G401.6 (cell line): ENCODE measurements around the gene JPH2.
"Not testable (repeated sequence)": the region's sequence is repeated elsewhere in the genome, so short reads cannot be mapped to it uniquely, and the experiment has no call there.

Experiments used
- FAIRE-seq: peaks from 2 replicates; lab custom pipeline; 2012; peaks lifted over from hg19 to GRCh38; lab: Jason Lieb, UNC

The JPH2 gene

GRCh38 chr20:44211177-44212039 lies 24.4 kb upstream of the JPH2 start:
- no peak for FAIRE-seq

GRCh38 chr20:44210406-44211176 lies 23.6 kb upstream of the JPH2 start, which contains the start of gene OSER1:
TSS of gene OSER1 (minus strand) at chr20:44210771. CDS start at chr20:44206957, 3,814 bp downstream.
- FAIRE-seq = peak; percentile 93

- FAIRE-seq = no peak
These were observed 22.9 kb upstream of the JPH2 start for GRCh38 chr20:44209686-44210405.

GRCh38 chr20:44208770-44209169 lies 21.8 kb upstream of the JPH2 start:
- no peak for FAIRE-seq

- no peak for FAIRE-seq
These were observed 21.2 kb upstream of the JPH2 start for GRCh38 chr20:44208165-44208564.

GRCh38 chr20:44207126-44207723 lies 20.2 kb upstream of the JPH2 start:
- FAIRE-seq = no peak

- FAIRE-seq = no peak
These were observed 19.1 kb upstream of the JPH2 start for GRCh38 chr20:44206132-44206531.

- no peak for FAIRE-seq
These were observed 17.8 kb upstream of the JPH2 start for GRCh38 chr20:44204832-44205215.

GRCh38 chr20:44204156-44204831 lies 17.3 kb upstream of the JPH2 start:
- FAIRE-seq = no peak

GRCh38 chr20:44203161-44203560 lies 16.2 kb upstream of the JPH2 start:
- no peak for FAIRE-seq

GRCh38 chr20:44200983-44201382 lies 14.0 kb upstream of the JPH2 start:
- FAIRE-seq = no peak

- no peak for FAIRE-seq
These were observed 13.4 kb upstream of the JPH2 start for GRCh38 chr20:44200371-44200770.

- no peak for FAIRE-seq
These were observed 12.9 kb upstream of the JPH2 start for GRCh38 chr20:44199877-44200276.

GRCh38 chr20:44198872-44199271 lies 11.9 kb upstream of the JPH2 start:
- no peak for FAIRE-seq

GRCh38 chr20:44196271-44196670 lies 9.3 kb upstream of the JPH2 start:
- FAIRE-seq = no peak

GRCh38 chr20:44195605-44196004 lies 8.6 kb upstream of the JPH2 start:
- FAIRE-seq = no peak

- no peak for FAIRE-seq
These were observed 6.8 kb upstream of the JPH2 start for GRCh38 chr20:44193801-44194200.

GRCh38 chr20:44191640-44192039 lies 4.7 kb upstream of the JPH2 start:
- not testable (repeated sequence) for FAIRE-seq

- FAIRE-seq = peak; percentile 85
These were observed 3.3 kb upstream of the JPH2 start for GRCh38 chr20:44190197-44190852.

GRCh38 chr20:44188752-44189151 lies 1.8 kb upstream of the JPH2 start:
- no peak for FAIRE-seq
